GM23338 (cell line): ENCODE results near the gene FBXO22. TPM values are rescaled to one million over a fixed set of nuclear protein-coding genes. Genes with fewer than 3 reads are reported as not detected.
A peak's percentile ranks its signal among the peaks of the same experiment; 100 is the strongest.

Source experiments
- ATAC-seq: fragments of 200-7000 bp; cut with Tn5 transposase; 3 replicates; pipeline ENCODE4 v1.9.1; 2020
- DNase-seq: peaks from one replicate; pipeline ENCODE4 v3.0.0-alpha.2; 2015; ENCODE audit warnings: low spot score
- H2AFZ ChIP-seq: fragments of 200-600 bp; sonication (generic); 2 replicates; pipeline ENCODE4 v1.8.0; 2016; ENCODE audit warnings: antibody characterized with exemption, mild to moderate bottlenecking, moderate library complexity
- H3F3A ChIP-seq: fragments of 200-600 bp; sonication (generic); replicated peaks from 2 replicates; pipeline ENCODE4 v1.8.0; 2017; ENCODE audit warnings: antibody characterized with exemption, mixed run types, low read depth
- H3K27ac ChIP-seq: fragments of 200-600 bp; sonication (generic); 2 replicates; pipeline ENCODE4 v1.6.1; 2016; ENCODE audit warnings: low read depth
- H3K27me3 ChIP-seq: fragments of 200-600 bp; sonication (generic); 2 replicates; pipeline ENCODE4 v1.8.0; 2016; ENCODE audit warnings: mild to moderate bottlenecking, mixed run types, moderate library complexity; ENCODE audit not compliant: insufficient read depth
- H3K36me3 ChIP-seq: fragments of 200-600 bp; sonication (generic); 2 replicates; pipeline ENCODE4 v1.8.0; 2016; ENCODE audit warnings: mild to moderate bottlenecking; ENCODE audit not compliant: insufficient read depth
- H3K4me1 ChIP-seq: fragments of 200-600 bp; sonication (generic); 2 replicates; pipeline ENCODE4 v1.8.0; 2016; ENCODE audit warnings: mild to moderate bottlenecking, moderate library complexity; ENCODE audit not compliant: insufficient read depth
- H3K4me2 ChIP-seq: fragments of 200-600 bp; sonication (generic); 2 replicates; pipeline ENCODE4 v1.7.1; 2017; ENCODE audit warnings: mixed run types
- H3K4me3 ChIP-seq: fragments of 200-600 bp; sonication (generic); 2 replicates; pipeline ENCODE4 v1.6.1; 2016; ENCODE audit warnings: mixed run types
- H3K79me2 ChIP-seq: fragments of 200-600 bp; sonication (generic); replicated peaks from 2 replicates; pipeline ENCODE4 v1.8.0; 2017; ENCODE audit warnings: mild to moderate bottlenecking; ENCODE audit not compliant: insufficient read depth
- H3K9me2 ChIP-seq: fragments of 200-600 bp; sonication (generic); 2 replicates; pipeline ENCODE4 v1.8.0; 2017; ENCODE audit not compliant: insufficient read depth
- H4K20me1 ChIP-seq: fragments of 200-600 bp; sonication (generic); replicated peaks from 2 replicates; pipeline ENCODE4 v1.8.0; 2017; ENCODE audit warnings: mild to moderate bottlenecking; ENCODE audit not compliant: insufficient read depth
- H3K27ac Mint-ChIP-seq: 2 replicates; pipeline ENCODE4 v1.8.0; 2020; ENCODE audit warnings: inconsistent platforms, mild to moderate bottlenecking, moderate library complexity, mixed read lengths
- H3K27me3 Mint-ChIP-seq: 3 replicates; pipeline ENCODE4 v1.8.0; 2022; ENCODE audit warnings: low read depth, mild to moderate bottlenecking, moderate library complexity, mixed read lengths, inconsistent platforms; ENCODE audit not compliant: insufficient read depth, poor library complexity
- H3K36me3 Mint-ChIP-seq: 3 replicates; pipeline ENCODE4 v1.8.0; 2021; ENCODE audit warnings: low read depth, mild to moderate bottlenecking, inconsistent platforms, moderate library complexity, mixed read lengths
- H3K4me1 Mint-ChIP-seq: 3 replicates; pipeline ENCODE4 v1.8.0; 2020; ENCODE audit warnings: mild to moderate bottlenecking, inconsistent platforms, mixed read lengths
- H3K4me3 Mint-ChIP-seq: 3 replicates; pipeline ENCODE4 v1.8.0; 2021; ENCODE audit warnings: moderate library complexity, mild to moderate bottlenecking, inconsistent platforms, mixed read lengths
- H3K9me3 Mint-ChIP-seq: 3 replicates; pipeline ENCODE4 v1.8.0; 2020; ENCODE audit warnings: moderate library complexity, mild to moderate bottlenecking, inconsistent platforms, mixed read lengths
- CREB1 ChIP-seq: fragments of 250-450 bp; sonication (Bioruptor Pico); IDR thresholded peaks from 2 replicates; pipeline ENCODE4 v1.5.0; 2020; ENCODE audit warnings: low read depth, mild to moderate bottlenecking, moderate library complexity
- EZH2 ChIP-seq: fragments of 200-600 bp; sonication (generic); IDR thresholded peaks from one replicate; pipeline ENCODE4 v1.8.0; 2017; ENCODE audit warnings: antibody characterized with exemption, mild to moderate bottlenecking, low read depth; ENCODE audit not compliant: unreplicated experiment
- JUNB ChIP-seq: IDR thresholded peaks from one replicate; pipeline ENCODE4 v1.6.1; 2016; ENCODE audit warnings: antibody characterized with exemption; ENCODE audit not compliant: unreplicated experiment
- POLR2AphosphoS5 ChIP-seq: IDR thresholded peaks from 2 replicates; pipeline ENCODE4 v1.6.1; 2016; ENCODE audit warnings: antibody characterized with exemption, low read depth
- ZNF331 ChIP-seq: fragments of 250-450 bp; sonication (Bioruptor Pico); IDR thresholded peaks from 2 replicates; pipeline ENCODE4 v1.5.0; 2020; ENCODE audit warnings: low read depth, mild to moderate bottlenecking, moderate library complexity
- long read RNA-seq: library from polyadenylated mRNA; unstranded; transcript quantifications from one replicate; pipeline ENCODE4 v2.0.0, GENCODE V29; 2020; ENCODE audit not compliant: unreplicated experiment
- polyA plus RNA-seq: library from polyadenylated mRNA; unstranded; fragments of >200 nt; fragmentation: Nextera tagmentation; extraction: Ambion mirVana; gene quantifications from 2 replicates; pipeline ENCODE4 v1.2.1, GENCODE V29; 2016
- total RNA-seq: library from RNA; depleted of rRNA; stranded (reverse); fragments of >200 nt; shearing (Covaris generic); gene quantifications from 2 replicates; pipeline ENCODE4 v1.2.3, GENCODE V29; 2014; rRNA removed
- TF ChIP-seq, protein P1 (sequence below): IDR thresholded peaks from 2 replicates; pipeline ENCODE4 v1.6.1; 2016; ENCODE audit warnings: antibody characterized with exemption
- TF ChIP-seq, protein P2 (sequence below): IDR thresholded peaks from one replicate; pipeline ENCODE4 v1.6.1; 2018; ENCODE audit warnings: antibody characterized with exemption; ENCODE audit not compliant: unreplicated experiment
- TF ChIP-seq, protein P3 (sequence below), 2 experiments: fragments of 200-600 bp in 1 of 2; sonication (generic) in 1 of 2; conservative IDR thresholded peaks; 2 replicates each; pipeline versions ENCODE4 v1.5.1 to v1.6.1; 2016 to 2017; ENCODE audit warnings: antibody characterized with exemption in 2 of 2, low read depth in 2 of 2, mild to moderate bottlenecking in 2 of 2, moderate library complexity in 1 of 2

Gene FBXO22
- total RNA-seq: 79.8 and 89.8 TPM in 2 replicates
- polyA plus RNA-seq: 72.8 and 94.5 TPM in 2 replicates
- long read RNA-seq, full-length matches to known transcripts: 54 of 67 reads
- long read RNA-seq, partial matches to known transcripts: 1 of 67 reads
- long read RNA-seq, other reads (novel, unspliced or antisense): 12 of 67 reads

DNA sequence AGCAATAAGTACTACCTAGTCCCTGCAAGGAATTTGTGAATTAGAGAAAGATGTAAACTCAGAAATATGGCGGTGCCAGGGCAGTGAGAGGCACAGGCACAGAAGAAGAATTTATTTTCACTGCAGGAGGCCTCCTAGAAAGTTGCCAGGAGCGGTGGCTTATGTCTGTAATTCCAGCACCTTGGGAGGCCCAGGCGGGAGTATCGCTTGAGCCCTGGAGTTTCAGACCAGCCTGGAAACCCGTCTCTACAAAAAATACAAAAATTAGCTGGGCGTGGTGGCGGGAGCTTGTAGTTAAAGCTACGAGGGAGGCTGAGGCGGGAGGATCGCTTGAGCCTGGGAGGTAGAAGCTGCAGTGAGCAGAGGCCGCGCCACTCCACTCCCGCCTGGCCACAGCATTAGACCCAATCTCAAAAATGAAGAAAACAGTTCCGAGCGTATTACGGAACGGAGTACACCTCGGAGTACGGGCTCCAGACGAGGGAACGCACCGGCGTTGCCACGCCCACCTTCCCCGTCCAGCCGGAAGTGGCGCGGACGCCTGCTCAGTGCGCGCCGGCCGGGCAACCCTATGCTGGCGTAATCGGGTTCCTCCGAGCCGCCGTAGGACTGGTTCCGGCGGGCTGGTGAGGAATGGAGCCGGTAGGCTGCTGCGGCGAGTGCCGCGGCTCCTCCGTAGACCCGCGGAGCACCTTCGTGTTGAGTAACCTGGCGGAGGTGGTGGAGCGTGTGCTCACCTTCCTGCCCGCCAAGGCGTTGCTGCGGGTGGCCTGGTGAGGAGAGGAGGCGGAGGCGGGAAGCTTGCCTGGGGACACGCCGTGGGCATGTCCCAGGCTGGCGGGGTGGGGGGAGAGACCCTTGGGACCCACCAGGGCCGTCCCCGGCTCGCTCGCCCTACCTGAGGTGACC, at the start of gene FBXO22:
FBXO22 (plus strand) TSS at position 548 of the 909 bp plus-strand sequence; CDS start at position 634, 86 bp downstream.
- DNase-seq: peak; percentile 96
- H3K4me3 Mint-ChIP-seq: peak within 1 kb of the TSS; percentile 100
- Histone ChIP-seq H3K4me3 (peak within 1 kb of the TSS; percentile 95), H3F3A (0 out of 2 replicates have a peak, but pooled peaks cover 4% of the 10 kb centered on the region), H3K79me2 (peaks cover 46% of the 10 kb centered on the region), H2AFZ (peak within 1 kb of the TSS; percentile 44; the same call in 1 of the 2 replicates), H3K27me3 (no peaks in the 10 kb centered on the region), H3K4me2 (peak within 1 kb of the TSS; percentile 90), H3K4me1 (peaks cover 24% of the 10 kb centered on the region), H3K27ac (peak within 1 kb of the TSS; percentile 98), H4K20me1 (peaks cover 22% of the 10 kb centered on the region), H3K36me3 (peaks cover 21% of the 10 kb centered on the region), H3K9me2 (no peaks in the 10 kb centered on the region)
- H3K36me3 Mint-ChIP-seq: peaks cover 32% of the 10 kb centered on the region
- peak within 1 kb of the TSS; percentile 99 for H3K27ac Mint-ChIP-seq
- peak; percentile 90 for ATAC-seq
- peaks cover 36% of the 10 kb centered on the region for H3K4me1 Mint-ChIP-seq
- H3K27me3 Mint-ChIP-seq: peaks cover 16% of the 10 kb centered on the region
- no peaks in the 10 kb centered on the region for H3K9me3 Mint-ChIP-seq
- no peak for TF ChIP-seq ZNF331 (CRISPR knock-in tag)
- TF ChIP-seq, protein P1, sequence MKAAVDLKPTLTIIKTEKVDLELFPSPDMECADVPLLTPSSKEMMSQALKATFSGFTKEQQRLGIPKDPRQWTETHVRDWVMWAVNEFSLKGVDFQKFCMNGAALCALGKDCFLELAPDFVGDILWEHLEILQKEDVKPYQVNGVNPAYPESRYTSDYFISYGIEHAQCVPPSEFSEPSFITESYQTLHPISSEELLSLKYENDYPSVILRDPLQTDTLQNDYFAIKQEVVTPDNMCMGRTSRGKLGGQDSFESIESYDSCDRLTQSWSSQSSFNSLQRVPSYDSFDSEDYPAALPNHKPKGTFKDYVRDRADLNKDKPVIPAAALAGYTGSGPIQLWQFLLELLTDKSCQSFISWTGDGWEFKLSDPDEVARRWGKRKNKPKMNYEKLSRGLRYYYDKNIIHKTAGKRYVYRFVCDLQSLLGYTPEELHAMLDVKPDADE: peak; percentile 69
- no peak for TF ChIP-seq JUNB
- TF ChIP-seq, protein P2, sequence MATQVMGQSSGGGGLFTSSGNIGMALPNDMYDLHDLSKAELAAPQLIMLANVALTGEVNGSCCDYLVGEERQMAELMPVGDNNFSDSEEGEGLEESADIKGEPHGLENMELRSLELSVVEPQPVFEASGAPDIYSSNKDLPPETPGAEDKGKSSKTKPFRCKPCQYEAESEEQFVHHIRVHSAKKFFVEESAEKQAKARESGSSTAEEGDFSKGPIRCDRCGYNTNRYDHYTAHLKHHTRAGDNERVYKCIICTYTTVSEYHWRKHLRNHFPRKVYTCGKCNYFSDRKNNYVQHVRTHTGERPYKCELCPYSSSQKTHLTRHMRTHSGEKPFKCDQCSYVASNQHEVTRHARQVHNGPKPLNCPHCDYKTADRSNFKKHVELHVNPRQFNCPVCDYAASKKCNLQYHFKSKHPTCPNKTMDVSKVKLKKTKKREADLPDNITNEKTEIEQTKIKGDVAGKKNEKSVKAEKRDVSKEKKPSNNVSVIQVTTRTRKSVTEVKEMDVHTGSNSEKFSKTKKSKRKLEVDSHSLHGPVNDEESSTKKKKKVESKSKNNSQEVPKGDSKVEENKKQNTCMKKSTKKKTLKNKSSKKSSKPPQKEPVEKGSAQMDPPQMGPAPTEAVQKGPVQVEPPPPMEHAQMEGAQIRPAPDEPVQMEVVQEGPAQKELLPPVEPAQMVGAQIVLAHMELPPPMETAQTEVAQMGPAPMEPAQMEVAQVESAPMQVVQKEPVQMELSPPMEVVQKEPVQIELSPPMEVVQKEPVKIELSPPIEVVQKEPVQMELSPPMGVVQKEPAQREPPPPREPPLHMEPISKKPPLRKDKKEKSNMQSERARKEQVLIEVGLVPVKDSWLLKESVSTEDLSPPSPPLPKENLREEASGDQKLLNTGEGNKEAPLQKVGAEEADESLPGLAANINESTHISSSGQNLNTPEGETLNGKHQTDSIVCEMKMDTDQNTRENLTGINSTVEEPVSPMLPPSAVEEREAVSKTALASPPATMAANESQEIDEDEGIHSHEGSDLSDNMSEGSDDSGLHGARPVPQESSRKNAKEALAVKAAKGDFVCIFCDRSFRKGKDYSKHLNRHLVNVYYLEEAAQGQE: no peak
- TF ChIP-seq EZH2: no peak
- peak; percentile 84 for TF ChIP-seq CREB1 (CRISPR knock-in tag)
- TF ChIP-seq, protein P3, sequence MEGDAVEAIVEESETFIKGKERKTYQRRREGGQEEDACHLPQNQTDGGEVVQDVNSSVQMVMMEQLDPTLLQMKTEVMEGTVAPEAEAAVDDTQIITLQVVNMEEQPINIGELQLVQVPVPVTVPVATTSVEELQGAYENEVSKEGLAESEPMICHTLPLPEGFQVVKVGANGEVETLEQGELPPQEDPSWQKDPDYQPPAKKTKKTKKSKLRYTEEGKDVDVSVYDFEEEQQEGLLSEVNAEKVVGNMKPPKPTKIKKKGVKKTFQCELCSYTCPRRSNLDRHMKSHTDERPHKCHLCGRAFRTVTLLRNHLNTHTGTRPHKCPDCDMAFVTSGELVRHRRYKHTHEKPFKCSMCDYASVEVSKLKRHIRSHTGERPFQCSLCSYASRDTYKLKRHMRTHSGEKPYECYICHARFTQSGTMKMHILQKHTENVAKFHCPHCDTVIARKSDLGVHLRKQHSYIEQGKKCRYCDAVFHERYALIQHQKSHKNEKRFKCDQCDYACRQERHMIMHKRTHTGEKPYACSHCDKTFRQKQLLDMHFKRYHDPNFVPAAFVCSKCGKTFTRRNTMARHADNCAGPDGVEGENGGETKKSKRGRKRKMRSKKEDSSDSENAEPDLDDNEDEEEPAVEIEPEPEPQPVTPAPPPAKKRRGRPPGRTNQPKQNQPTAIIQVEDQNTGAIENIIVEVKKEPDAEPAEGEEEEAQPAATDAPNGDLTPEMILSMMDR (conservative IDR thresholded peaks at IDR 0.05; ENCODE audit: low read depth in 2 of 2): no peak
- peak; percentile 89 for TF ChIP-seq POLR2AphosphoS5
